Activated naive CD4-positive, alpha-beta T cell treated with anti-CD3 and anti-CD28 coated beads, Interleukin-2, amount 10 ng/mL, durations not matched to agents 7 days and 5 days (primary cell): ENCODE results near the gene MBD3L2B.
"Not testable (repeated sequence)": the region's sequence is repeated elsewhere in the genome, so short reads cannot be mapped to it uniquely, and the experiment has no call there.

Experiments
- CTCF ChIA-PET: fragments of 350-600 bp; sonication (Branson Sonifier 250); formaldehyde crosslinking; loops from one replicate; lab custom pipeline; 2021; ENCODE audit warnings: antibody characterized with exemption; lab: Charles Lee
- DNase-seq: peaks from one replicate; pipeline ENCODE4 v3.0.0-alpha.2; 2020
- H3K27ac Mint-ChIP-seq: one replicate; pipeline ENCODE4 v1.8.0; 2021; ENCODE audit warnings: mild to moderate bottlenecking, moderate library complexity, mixed read lengths
- H3K27me3 Mint-ChIP-seq: one replicate; pipeline ENCODE4 v1.8.0; 2021; ENCODE audit warnings: mild to moderate bottlenecking, mixed read lengths
- H3K36me3 Mint-ChIP-seq: one replicate; pipeline ENCODE4 v1.8.0; 2021; ENCODE audit warnings: mixed read lengths
- H3K4me1 Mint-ChIP-seq: one replicate; pipeline ENCODE4 v1.8.0; 2021; ENCODE audit warnings: mixed read lengths
- H3K4me3 Mint-ChIP-seq: one replicate; pipeline ENCODE4 v1.8.0; 2021; ENCODE audit warnings: mild to moderate bottlenecking, moderate library complexity, mixed read lengths
- H3K9me3 Mint-ChIP-seq: one replicate; pipeline ENCODE4 v1.8.0; 2021; ENCODE audit warnings: mixed read lengths

The MBD3L2B gene

DNA sequence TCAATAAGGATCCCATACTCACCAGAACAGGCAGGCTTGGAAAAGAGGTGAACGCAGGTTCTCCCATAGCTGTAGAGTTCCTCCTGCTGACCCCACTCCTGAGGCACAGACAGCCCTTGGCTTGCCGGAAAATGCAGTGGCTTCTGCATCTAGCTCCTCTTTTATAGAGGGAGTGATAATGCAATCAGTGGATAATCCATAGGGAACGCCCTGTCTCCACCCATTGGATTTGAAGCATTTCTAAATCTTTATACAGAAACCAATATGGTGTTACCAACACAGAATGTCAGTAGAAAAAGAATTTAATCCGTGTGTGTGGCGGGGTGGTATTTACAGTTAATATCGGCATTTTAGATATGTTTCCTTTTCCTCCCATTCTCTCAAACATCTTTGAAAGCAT, at the start of gene MBD3L2B:
Gene MBD3L2B, minus strand, starts transcription at position 101 of the 400 bp plus-strand sequence. Its CDS starts 34 bp downstream, at position 67.
- DNase-seq, H3K36me3 Mint-ChIP-seq, H3K27me3 Mint-ChIP-seq, H3K4me1 Mint-ChIP-seq, H3K4me3 Mint-ChIP-seq, H3K9me3 Mint-ChIP-seq, H3K27ac Mint-ChIP-seq, CTCF ChIA-PET: not testable (repeated sequence)

DNA sequence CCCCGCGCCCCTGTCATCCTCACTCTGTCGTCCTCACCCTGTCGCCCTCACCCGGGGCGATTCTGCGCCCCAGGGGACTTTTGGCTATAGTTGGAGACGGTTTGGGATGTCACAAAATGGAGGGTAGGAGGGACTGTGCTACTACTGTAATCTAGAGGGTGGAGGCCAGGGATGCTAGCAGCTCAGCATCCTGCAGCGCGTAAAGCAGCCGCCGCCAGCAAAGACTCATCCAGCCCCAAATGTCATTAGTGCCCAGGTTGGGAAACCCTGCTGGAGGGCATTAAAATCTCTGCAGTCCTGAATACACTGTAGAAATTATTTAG, 48.6 kb upstream of the MBD3L2B start:
- CTCF ChIA-PET: interaction anchor here (0.9 kb wide), 2 partner anchors 29 to 31 kb away, joined by 3 read pairs; no protein-coding TSS in a partner anchor
- peaks cover 7% of the 10 kb centered on the region for H3K9me3 Mint-ChIP-seq
- peak overlapping the region; percentile 95 for H3K27ac Mint-ChIP-seq
- no peak for DNase-seq
- peaks cover 34% of the 10 kb centered on the region for H3K36me3 Mint-ChIP-seq
- peaks cover 23% of the 10 kb centered on the region for H3K4me1 Mint-ChIP-seq
- H3K4me3 Mint-ChIP-seq: peak overlapping the region; percentile 93
- no peaks in the 10 kb centered on the region for H3K27me3 Mint-ChIP-seq

DNA sequence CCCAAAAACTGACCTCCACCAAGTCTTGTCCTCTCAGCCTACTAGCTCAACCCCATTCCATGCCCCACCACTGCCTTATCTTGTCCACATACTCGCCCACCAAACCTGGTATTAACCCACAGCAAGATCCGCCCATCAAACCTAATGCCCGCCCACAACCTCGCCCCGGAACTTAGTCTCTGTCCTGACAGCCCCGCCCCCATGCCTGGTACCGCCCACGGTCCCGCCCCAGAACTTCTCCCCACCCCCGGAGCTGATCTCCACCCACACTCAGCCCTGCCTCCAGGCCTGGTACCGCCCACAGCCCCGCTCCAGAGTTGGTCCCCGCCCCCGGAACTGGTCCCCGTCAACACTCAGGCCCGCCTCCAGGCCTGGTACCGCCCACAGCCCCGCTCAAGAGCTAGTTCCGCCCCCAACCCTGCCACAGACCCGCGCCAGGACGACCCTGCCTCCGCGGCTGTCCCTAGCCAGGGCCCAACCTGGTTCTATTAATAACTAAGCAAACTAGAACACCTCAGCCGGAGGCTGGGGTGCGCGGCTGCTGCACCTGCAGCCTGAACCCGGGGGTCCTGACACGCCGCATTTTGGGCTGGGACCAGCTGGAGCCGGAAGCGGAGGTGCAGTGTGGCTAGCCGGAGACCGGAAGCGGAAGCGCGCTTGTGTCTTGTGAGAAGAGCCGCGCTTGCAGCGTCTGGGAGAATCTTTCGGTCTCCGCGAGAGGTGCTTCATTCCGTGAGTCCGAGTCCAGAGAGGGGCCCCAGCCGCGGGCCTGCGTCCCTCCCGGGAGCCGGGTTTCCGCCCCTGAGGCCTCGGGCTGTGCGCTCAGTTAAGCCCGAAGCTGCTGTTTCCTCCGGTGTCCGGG, 48.0 kb upstream of the MBD3L2B start, which contains the start of gene ZNF557:
Gene ZNF557, plus strand, starts transcription at position 662 of the 862 bp plus-strand sequence. CDS start 5,372 bp downstream, outside the sequence.
- peak; percentile 99 for DNase-seq
- peaks cover 30% of the 10 kb centered on the region for H3K36me3 Mint-ChIP-seq
- CTCF ChIA-PET: interaction anchor here (0.8 to 1.2 kb wide), 3 partner anchors 15 to 105 kb away, joined by 3 to 5 read pairs (median 3); no protein-coding TSS in a partner anchor
- peak within 1 kb of the TSS; percentile 95 for H3K27ac Mint-ChIP-seq
- peaks cover 23% of the 10 kb centered on the region for H3K4me1 Mint-ChIP-seq
- peaks cover 5% of the 10 kb centered on the region for H3K9me3 Mint-ChIP-seq
- H3K4me3 Mint-ChIP-seq: peak within 1 kb of the TSS; percentile 93
- H3K27me3 Mint-ChIP-seq: no peaks in the 10 kb centered on the region

DNA sequence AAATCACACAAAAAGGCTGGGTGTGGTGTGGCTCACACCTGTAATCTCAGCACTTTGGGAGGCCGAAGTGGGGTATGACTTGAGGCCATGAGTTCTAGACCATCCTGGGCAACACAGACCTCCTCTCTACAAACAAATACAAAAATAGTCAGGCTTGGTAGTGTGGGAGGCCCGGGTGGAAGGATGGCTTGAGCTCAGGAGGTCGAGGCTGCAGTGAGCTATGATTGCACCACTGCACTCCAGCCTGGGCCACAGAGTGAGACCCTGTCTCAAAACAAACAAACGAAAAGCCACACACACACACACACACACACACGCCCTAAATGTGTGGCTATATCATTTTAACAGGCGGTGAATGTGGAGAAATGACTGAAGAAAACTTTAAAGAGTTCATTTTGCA, 47.4 kb upstream of the MBD3L2B start:
- H3K36me3 Mint-ChIP-seq: peaks cover 24% of the 10 kb centered on the region
- peaks cover 3% of the 10 kb centered on the region for H3K9me3 Mint-ChIP-seq
- peak overlapping the region; percentile 95 for H3K27ac Mint-ChIP-seq
- H3K27me3 Mint-ChIP-seq: no peaks in the 10 kb centered on the region
- H3K4me1 Mint-ChIP-seq: peaks cover 23% of the 10 kb centered on the region
- CTCF ChIA-PET: interaction anchor here (0.8 to 1.2 kb wide), 2 partner anchors 15 to 104 kb away, joined by 3 to 5 read pairs; no protein-coding TSS in a partner anchor
- no peak for DNase-seq
- H3K4me3 Mint-ChIP-seq: peak overlapping the region; percentile 93

DNA sequence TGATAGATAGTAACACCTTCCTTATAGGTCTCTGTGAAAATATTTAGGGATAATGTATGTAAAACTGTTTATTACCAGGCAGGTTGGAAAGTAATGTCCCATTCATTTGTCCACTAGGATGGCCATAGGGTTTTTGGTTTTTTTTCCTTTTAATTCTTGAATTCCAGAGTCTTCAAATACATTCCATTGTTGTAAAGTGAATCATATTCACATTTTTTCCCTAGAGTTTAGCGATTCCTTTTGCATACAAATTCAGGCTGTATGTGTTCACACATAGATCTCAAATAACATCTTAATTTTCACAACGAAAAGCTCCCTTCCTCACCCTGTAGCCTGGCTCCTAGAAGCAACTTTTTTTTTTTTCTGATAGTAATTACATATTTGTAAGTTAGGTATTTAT, 46.5 kb upstream of the MBD3L2B start:
- CTCF ChIA-PET: no interaction called here
- H3K27ac Mint-ChIP-seq: no peak overlapping the region
- H3K4me3 Mint-ChIP-seq: no peak overlapping the region
- peaks cover 3% of the 10 kb centered on the region for H3K9me3 Mint-ChIP-seq
- H3K36me3 Mint-ChIP-seq: peaks cover 18% of the 10 kb centered on the region
- H3K4me1 Mint-ChIP-seq: peaks cover 23% of the 10 kb centered on the region
- H3K27me3 Mint-ChIP-seq: no peaks in the 10 kb centered on the region
- no peak for DNase-seq

DNA sequence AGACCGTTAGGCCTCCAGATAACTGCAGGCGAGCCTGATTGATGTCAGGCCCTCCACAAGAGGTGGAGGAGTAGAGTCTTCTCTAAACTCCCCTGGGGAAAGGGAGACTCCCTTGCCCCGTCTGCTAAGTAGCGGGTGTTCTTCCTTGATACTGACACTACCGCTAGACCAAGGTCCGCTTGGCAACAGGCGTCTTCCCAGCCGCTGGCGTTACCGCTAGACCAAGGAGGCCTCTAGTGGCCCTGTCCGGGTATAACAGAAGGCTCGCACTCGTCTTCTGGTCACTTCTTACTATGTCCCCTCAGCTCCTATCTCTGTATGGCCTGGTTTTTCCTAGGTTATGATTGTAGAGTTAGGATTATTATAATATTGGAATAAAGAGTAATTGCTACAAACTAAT, 45.9 kb upstream of the MBD3L2B start:
- H3K27ac Mint-ChIP-seq, H3K4me3 Mint-ChIP-seq, DNase-seq, H3K9me3 Mint-ChIP-seq, H3K27me3 Mint-ChIP-seq, CTCF ChIA-PET: not testable (repeated sequence)
- H3K36me3 Mint-ChIP-seq: peaks cover 12% of the 10 kb centered on the region
- peaks cover 18% of the 10 kb centered on the region for H3K4me1 Mint-ChIP-seq

DNA sequence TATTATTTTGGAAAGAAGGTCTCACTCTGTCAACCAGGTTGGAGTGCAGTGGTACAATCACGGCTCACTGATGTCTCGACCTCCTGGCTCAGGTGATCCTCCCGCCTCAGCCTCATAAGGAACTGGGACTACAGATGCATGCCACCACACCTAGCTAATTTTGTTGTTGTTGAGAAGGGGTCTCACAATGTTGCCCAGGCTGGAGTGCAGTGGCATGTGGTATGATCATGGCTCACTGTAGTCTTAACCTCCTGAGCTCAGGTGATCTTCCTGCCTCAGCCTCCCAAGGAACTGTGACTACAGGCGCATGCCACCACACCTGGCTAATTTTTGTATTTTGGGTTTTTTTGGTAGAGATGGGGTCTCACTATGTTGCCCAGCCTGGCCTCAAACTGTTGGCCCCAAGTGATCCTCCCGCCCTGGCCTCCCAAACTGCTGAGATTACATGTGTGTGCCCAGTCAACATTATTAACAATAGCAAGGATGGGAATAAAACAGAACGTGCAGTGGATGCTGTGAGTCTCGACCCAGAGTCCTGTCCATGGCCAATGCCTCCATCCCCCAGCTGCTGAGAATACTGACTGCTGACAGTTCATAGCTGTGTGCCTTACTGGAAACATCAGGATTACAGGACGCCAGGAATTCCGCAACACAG, 42.7 kb upstream of the MBD3L2B start:
- no peak overlapping the region for H3K4me3 Mint-ChIP-seq
- no peaks in the 10 kb centered on the region for H3K36me3 Mint-ChIP-seq
- no peaks in the 10 kb centered on the region for H3K27me3 Mint-ChIP-seq
- DNase-seq: peak; percentile 40
- CTCF ChIA-PET: no interaction called here
- H3K27ac Mint-ChIP-seq: no peak overlapping the region
- peaks cover 2% of the 10 kb centered on the region for H3K4me1 Mint-ChIP-seq
- H3K9me3 Mint-ChIP-seq: no peaks in the 10 kb centered on the region

DNA sequence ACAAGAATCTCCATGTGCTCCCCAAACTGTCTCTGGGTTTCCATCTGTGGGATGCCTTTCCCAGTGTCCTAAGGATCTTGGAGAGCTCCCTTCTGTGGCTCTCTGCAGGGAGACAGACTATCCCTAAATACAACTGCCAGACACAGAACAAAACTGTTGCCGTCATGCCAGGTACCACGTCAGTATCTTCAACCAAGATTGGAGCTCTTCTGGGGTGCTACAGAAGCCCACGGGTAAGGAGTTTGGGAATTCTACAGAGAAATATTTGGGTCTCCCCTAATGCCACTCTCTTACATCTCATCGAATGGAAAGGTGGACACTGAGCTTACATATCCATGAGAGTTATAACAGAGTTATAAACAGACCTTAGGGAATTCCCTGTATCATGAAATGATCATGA, 42.1 kb upstream of the MBD3L2B start:
- Mint-ChIP-seq H3K36me3 (no peaks in the 10 kb centered on the region), H3K27me3 (no peaks in the 10 kb centered on the region), H3K27ac (no peak overlapping the region), H3K9me3 (no peaks in the 10 kb centered on the region), H3K4me1 (no peaks in the 10 kb centered on the region), H3K4me3 (no peak overlapping the region)
- DNase-seq: peak; percentile 32
- CTCF ChIA-PET: no interaction called here

DNA sequence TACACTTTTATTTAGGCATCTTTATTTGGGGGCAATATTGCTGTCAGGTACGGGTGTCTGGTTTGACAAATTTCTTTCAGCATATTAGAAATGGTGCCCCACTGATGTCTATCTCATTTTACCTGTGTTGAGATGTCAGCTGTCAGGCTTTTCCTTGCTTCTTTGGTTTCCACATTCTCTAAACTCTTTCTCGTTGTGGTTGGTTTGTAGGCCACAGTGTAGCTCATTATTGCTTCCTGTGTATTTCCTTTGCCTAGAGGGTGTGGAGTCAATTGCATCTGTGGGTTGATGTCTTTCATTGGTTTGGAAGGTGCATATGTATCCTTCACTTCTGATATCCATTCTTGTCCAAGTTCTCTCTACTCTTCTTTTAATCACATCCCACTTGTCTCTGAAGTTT, 38.7 kb upstream of the MBD3L2B start:
- H3K36me3 Mint-ChIP-seq, H3K27me3 Mint-ChIP-seq, H3K27ac Mint-ChIP-seq, H3K9me3 Mint-ChIP-seq, DNase-seq, H3K4me3 Mint-ChIP-seq, H3K4me1 Mint-ChIP-seq, CTCF ChIA-PET: not testable (repeated sequence)

DNA sequence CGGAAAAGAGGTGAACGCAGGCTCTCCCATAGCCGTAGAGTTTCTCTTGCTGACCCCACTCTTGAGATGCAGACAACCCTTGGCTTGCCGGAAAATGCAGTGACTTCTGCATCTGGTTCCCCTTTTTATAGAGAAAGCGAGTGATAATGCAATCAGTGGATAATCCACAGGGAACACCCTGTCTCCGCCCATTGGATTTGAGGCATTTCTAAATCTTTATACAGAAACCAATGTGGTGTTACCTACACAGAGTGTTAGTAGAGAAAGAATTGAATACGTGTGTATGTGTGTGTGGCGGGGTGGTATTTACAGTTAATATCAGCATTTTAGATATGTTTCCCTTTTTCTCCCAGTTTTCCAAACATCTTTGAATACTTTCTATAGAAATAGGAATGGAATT, 37.3 kb upstream of the MBD3L2B start, which contains the start of gene MBD3L3:
Gene MBD3L3, minus strand, starts transcription at position 101 of the 400 bp plus-strand sequence. Its CDS starts 71 bp downstream, at position 30.
- H3K27ac Mint-ChIP-seq, H3K36me3 Mint-ChIP-seq, H3K9me3 Mint-ChIP-seq, H3K4me3 Mint-ChIP-seq, DNase-seq, H3K4me1 Mint-ChIP-seq, H3K27me3 Mint-ChIP-seq, CTCF ChIA-PET: not testable (repeated sequence)

DNA sequence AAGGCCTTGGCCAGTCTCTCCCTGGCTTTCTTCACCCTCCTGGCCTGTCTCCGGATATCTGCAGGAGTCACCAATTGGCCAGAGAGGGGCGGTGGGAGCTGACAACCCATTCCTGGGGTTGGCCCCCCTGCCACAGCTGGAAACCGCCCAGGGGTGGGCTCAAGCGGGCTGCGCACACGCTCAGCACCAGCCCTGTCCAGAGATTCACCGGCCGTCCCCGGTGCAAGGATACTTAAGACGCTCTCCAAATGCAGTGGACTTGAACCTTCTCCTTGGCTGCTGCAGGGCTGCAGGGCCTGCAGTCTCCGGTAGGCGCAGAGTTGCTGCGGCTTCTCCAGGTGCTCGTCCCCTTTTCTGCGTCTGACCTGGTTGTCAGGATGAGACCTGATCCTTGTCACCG, 35.1 kb upstream of the MBD3L2B start:
- CTCF ChIA-PET, H3K9me3 Mint-ChIP-seq, H3K4me1 Mint-ChIP-seq, DNase-seq, H3K27ac Mint-ChIP-seq, H3K27me3 Mint-ChIP-seq, H3K4me3 Mint-ChIP-seq, H3K36me3 Mint-ChIP-seq: not testable (repeated sequence)

DNA sequence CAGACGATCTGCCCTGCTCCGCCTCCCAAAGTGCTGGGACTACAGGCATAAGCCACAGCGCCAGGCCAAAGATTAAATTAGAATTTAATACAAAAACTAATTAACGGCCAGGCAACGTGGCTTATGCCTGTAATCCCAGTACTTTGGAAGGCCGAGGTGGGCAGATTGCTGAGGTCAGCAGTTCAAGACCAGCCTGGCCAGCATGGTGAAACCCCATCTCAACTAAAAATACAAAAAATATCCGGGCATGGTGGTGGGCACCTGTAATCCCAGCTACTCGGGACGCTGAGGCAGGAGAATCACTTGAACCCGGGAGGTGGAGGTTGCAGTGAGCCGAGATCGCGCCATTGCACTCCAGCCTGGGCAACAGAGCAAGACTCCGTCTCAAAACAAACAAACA, 34.4 kb upstream of the MBD3L2B start:
- H3K27me3 Mint-ChIP-seq, H3K27ac Mint-ChIP-seq, H3K36me3 Mint-ChIP-seq, H3K4me1 Mint-ChIP-seq, CTCF ChIA-PET, DNase-seq, H3K4me3 Mint-ChIP-seq, H3K9me3 Mint-ChIP-seq: not testable (repeated sequence)

DNA sequence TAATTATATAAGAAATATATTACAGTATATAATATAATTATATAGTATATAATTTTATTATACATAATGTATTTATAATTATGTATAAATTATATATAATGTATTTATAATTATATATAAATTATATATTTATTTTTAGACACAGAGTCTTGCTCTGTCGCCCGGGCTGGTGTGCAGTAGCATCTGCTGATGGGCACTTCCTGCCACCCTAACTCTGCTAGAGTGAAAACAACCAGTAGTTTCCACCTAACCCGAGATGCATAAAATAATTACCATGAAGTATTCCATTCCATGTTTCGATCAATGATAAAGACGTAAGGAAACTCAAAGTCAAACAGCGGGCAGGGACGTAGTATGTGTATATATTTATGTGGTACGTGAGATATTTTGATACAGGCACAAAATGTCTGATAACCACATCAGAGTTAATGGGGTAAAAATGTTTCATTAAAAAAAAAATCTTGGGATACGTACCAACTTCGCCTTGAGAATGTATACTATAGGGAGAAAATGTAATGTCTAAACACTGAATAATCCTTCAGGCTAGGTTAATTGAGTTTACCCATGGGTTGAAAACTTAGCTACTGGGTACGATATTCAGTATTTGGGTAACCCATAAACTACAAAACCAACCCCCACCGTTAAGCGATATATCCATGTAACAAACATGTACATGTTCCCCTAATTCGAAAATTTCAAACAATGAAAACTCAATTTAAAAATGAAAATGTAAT, 33.6 kb upstream of the MBD3L2B start:
- H3K4me1 Mint-ChIP-seq: not testable (repeated sequence)

DNA sequence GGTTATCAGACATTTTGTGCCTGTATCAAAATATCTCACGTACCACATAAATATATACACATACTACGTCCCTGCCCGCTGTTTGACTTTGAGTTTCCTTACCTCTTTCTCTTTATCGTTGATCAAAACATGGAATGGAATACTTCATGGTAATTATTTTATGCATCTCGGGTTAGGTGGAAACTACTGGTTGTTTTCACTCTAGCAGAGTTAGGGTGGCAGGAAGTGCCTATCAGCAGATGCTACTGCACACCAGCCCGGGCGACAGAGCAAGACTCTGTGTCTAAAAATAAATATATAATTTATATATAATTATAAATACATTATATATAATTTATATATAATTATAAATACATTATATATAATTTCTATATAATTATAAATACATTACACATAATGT, 31.7 kb upstream of the MBD3L2B start:
- H3K4me1 Mint-ChIP-seq, H3K27ac Mint-ChIP-seq, H3K27me3 Mint-ChIP-seq, H3K36me3 Mint-ChIP-seq, H3K4me3 Mint-ChIP-seq, CTCF ChIA-PET, H3K9me3 Mint-ChIP-seq: not testable (repeated sequence)
- peak; percentile 32 for DNase-seq

More for the DNA sequence above, 33.6 kb upstream of the MBD3L2B start:
- CTCF ChIA-PET, H3K9me3 Mint-ChIP-seq, H3K27ac Mint-ChIP-seq, DNase-seq, H3K36me3 Mint-ChIP-seq, H3K27me3 Mint-ChIP-seq, H3K4me3 Mint-ChIP-seq: not testable (repeated sequence)
